NCI-H748 (cell line): ENCODE measurements around the gene TSEN54.

Experiments
- DNase-seq: peaks from one replicate; lab custom pipeline; 2025; ENCODE audit not compliant: unreplicated experiment; lab: John Stamatoyannopoulos, UW

TSEN54 gene

GRCh38 chr17:75564195-75564594 is 47.9 kb downstream of the TSEN54 start:
- no peak for DNase-seq

- no peak for DNase-seq
These were observed 48.7 kb downstream of the TSEN54 start for GRCh38 chr17:75565066-75565465.

- DNase-seq, result no peak
These were observed 49.3 kb downstream of the TSEN54 start for GRCh38 chr17:75565618-75566017.

- DNase-seq, result no peak
These were observed 50.1 kb downstream of the TSEN54 start for GRCh38 chr17:75566416-75566815.

GRCh38 chr17:75566834-75567233 is 50.5 kb downstream of the TSEN54 start:
- DNase-seq, result no peak

GRCh38 chr17:75568412-75569255 is 52.3 kb downstream of the TSEN54 start:
- DNase-seq, result no peak

- no peak for DNase-seq
These were observed 53.8 kb downstream of the TSEN54 start for GRCh38 chr17:75570034-75570676.

GRCh38 chr17:75570772-75571171 is 54.4 kb downstream of the TSEN54 start:
- DNase-seq, result no peak

- DNase-seq, result no peak
These were observed 55.0 kb downstream of the TSEN54 start for GRCh38 chr17:75571197-75571884.

- no peak for DNase-seq
These were observed 55.5 kb downstream of the TSEN54 start for GRCh38 chr17:75571885-75572215.

GRCh38 chr17:75572713-75573539 is 56.6 kb downstream of the TSEN54 start:
- DNase-seq, result no peak

- DNase-seq, result no peak
These were observed 57.2 kb downstream of the TSEN54 start for GRCh38 chr17:75573540-75573957.

- DNase-seq, result no peak
These were observed 57.7 kb downstream of the TSEN54 start for GRCh38 chr17:75573994-75574393.
